GM19467 (cell line): Measurements from ENCODE around the gene ADAT3.

ENCODE experiments used
- ATAC-seq: cut with Tn5 transposase; IDR thresholded peaks from one replicate; pipeline ENCODE4 v1.9.1; 2021; ENCODE audit warnings: mild to moderate bottlenecking, moderate library complexity; ENCODE audit not compliant: unreplicated experiment

The ADAT3 gene

GRCh38 chr19:1912760-1913505 lies 7.7 kb downstream of the ADAT3 start:
- no peak for ATAC-seq

- ATAC-seq = no peak
These were observed 8.8 kb downstream of the ADAT3 start for GRCh38 chr19:1913781-1914577.

- no peak for ATAC-seq
These were observed 9.7 kb downstream of the ADAT3 start for GRCh38 chr19:1914826-1915341.

- no peak for ATAC-seq
These were observed 11.9 kb downstream of the ADAT3 start for GRCh38 chr19:1917146-1917545.

GRCh38 chr19:1917926-1918325 lies 12.7 kb downstream of the ADAT3 start:
- no peak for ATAC-seq

GRCh38 chr19:1918975-1919374 lies 13.8 kb downstream of the ADAT3 start:
- ATAC-seq = no peak

- no peak for ATAC-seq
These were observed 15.4 kb downstream of the ADAT3 start for GRCh38 chr19:1920644-1921043.

- ATAC-seq = no peak
These were observed 16.1 kb downstream of the ADAT3 start for GRCh38 chr19:1921326-1921725.

- ATAC-seq = no peak
These were observed 16.6 kb downstream of the ADAT3 start for GRCh38 chr19:1921825-1922224.

GRCh38 chr19:1922803-1923202 lies 17.6 kb downstream of the ADAT3 start:
- ATAC-seq = no peak

- ATAC-seq = no peak
These were observed 18.1 kb downstream of the ADAT3 start for GRCh38 chr19:1923319-1923718.

- no peak for ATAC-seq
These were observed 19.2 kb downstream of the ADAT3 start for GRCh38 chr19:1924320-1924961.

- ATAC-seq = no peak
These were observed 20.3 kb downstream of the ADAT3 start for GRCh38 chr19:1925544-1925943.

GRCh38 chr19:1929021-1929742 lies 24.0 kb downstream of the ADAT3 start:
- no peak for ATAC-seq

GRCh38 chr19:1931445-1931844 lies 26.2 kb downstream of the ADAT3 start:
- ATAC-seq = no peak

GRCh38 chr19:1932395-1932794 lies 27.2 kb downstream of the ADAT3 start:
- no peak for ATAC-seq

- no peak for ATAC-seq
These were observed 28.0 kb downstream of the ADAT3 start for GRCh38 chr19:1933244-1933643.

GRCh38 chr19:1933942-1934341 lies 28.7 kb downstream of the ADAT3 start:
- no peak for ATAC-seq

- ATAC-seq = no peak
These were observed 30.4 kb downstream of the ADAT3 start for GRCh38 chr19:1935484-1936208.

GRCh38 chr19:1936430-1936829 lies 31.2 kb downstream of the ADAT3 start:
- ATAC-seq = no peak
